Chondrocyte (in vitro differentiated cells): ENCODE data around the gene IFNL4. TPM values are rescaled to one million over a fixed set of nuclear protein-coding genes. Genes with fewer than 3 reads are reported as not detected.

ENCODE experiments used
- DNase-seq: peaks from one replicate; pipeline ENCODE4 v3.0.0; 2021; ENCODE audit warnings: mixed read lengths, low spot score
- H3K27ac Mint-ChIP-seq: one replicate; pipeline ENCODE4 v1.8.0; 2021; ENCODE audit warnings: mild to moderate bottlenecking, moderate library complexity, mixed read lengths; ENCODE audit not compliant: unreplicated experiment
- H3K27me3 Mint-ChIP-seq: 2 replicates; pipeline ENCODE4 v1.8.0; 2021; ENCODE audit warnings: low read depth, mixed read lengths
- H3K36me3 Mint-ChIP-seq: 2 replicates; pipeline ENCODE4 v1.8.0; 2021; ENCODE audit warnings: low read depth, mixed read lengths
- H3K4me1 Mint-ChIP-seq: 2 replicates; pipeline ENCODE4 v1.8.0; 2021; ENCODE audit warnings: low read depth, mild to moderate bottlenecking, mixed read lengths
- H3K4me3 Mint-ChIP-seq: one replicate; pipeline ENCODE4 v1.8.0; 2021; ENCODE audit warnings: mild to moderate bottlenecking, moderate library complexity, mixed read lengths; ENCODE audit not compliant: unreplicated experiment
- H3K9me3 Mint-ChIP-seq: 2 replicates; pipeline ENCODE4 v1.8.0; 2021; ENCODE audit warnings: low read depth, mixed read lengths
- CTCF ChIP-seq: fragments of 200-600 bp; sonication (generic); IDR thresholded peaks from 2 replicates; pipeline ENCODE4 v1.5.0; 2021; ENCODE audit warnings: antibody characterized with exemption, mild to moderate bottlenecking, moderate library complexity
- total RNA-seq: library from RNA; stranded (reverse); gene quantifications from 3 replicates; pipeline ENCODE4 v1.2.1, GENCODE V29; 2021

The IFNL4 gene
- total RNA-seq, 1 donor from 2014 or later: not detected

GRCh38 chr19:39238209-39238608, 10.4 kb downstream of the IFNL4 start:
- Mint-ChIP-seq H3K9me3 (no peaks in the 10 kb centered on the region), H3K27ac (no peak overlapping the region), H3K27me3 (peaks cover 41% of the 10 kb centered on the region), H3K36me3 (no peaks in the 10 kb centered on the region), H3K4me3 (no peak overlapping the region), H3K4me1 (peaks cover 4% of the 10 kb centered on the region)
- TF ChIP-seq CTCF: no peak
- peak; percentile 18 for DNase-seq

- no peak overlapping the region for H3K4me3 Mint-ChIP-seq
These were observed 11.2 kb downstream of the IFNL4 start for GRCh38 chr19:39237200-39238184.

GRCh38 chr19:39236527-39236926, 12.1 kb downstream of the IFNL4 start:
- Mint-ChIP-seq H3K27ac (no peak overlapping the region), H3K9me3 (no peaks in the 10 kb centered on the region), H3K27me3 (peaks cover 38% of the 10 kb centered on the region), H3K4me1 (peaks cover 4% of the 10 kb centered on the region), H3K36me3 (no peaks in the 10 kb centered on the region), H3K4me3 (no peak overlapping the region)
- peak; percentile 84 for DNase-seq
- TF ChIP-seq CTCF: no peak

More at GRCh38 chr19:39237200-39238184, 11.2 kb downstream of the IFNL4 start:
- Mint-ChIP-seq H3K9me3 (no peaks in the 10 kb centered on the region), H3K4me1 (peaks cover 4% of the 10 kb centered on the region), H3K27ac (no peak overlapping the region), H3K27me3 (peaks cover 40% of the 10 kb centered on the region), H3K36me3 (no peaks in the 10 kb centered on the region)
- TF ChIP-seq CTCF: no peak
- peak; percentile 68 for DNase-seq

GRCh38 chr19:39232708-39233107, 15.9 kb downstream of the IFNL4 start:
- no peak overlapping the region for H3K27ac Mint-ChIP-seq
- H3K27me3 Mint-ChIP-seq: peaks cover 28% of the 10 kb centered on the region
- H3K9me3 Mint-ChIP-seq: peaks cover 6% of the 10 kb centered on the region
- no peaks in the 10 kb centered on the region for H3K36me3 Mint-ChIP-seq
- no peak for TF ChIP-seq CTCF
- no peak overlapping the region for H3K4me3 Mint-ChIP-seq
- no peak for DNase-seq
- H3K4me1 Mint-ChIP-seq: peaks cover 3% of the 10 kb centered on the region

GRCh38 chr19:39230096-39230764, 18.4 kb downstream of the IFNL4 start:
- H3K27me3 Mint-ChIP-seq: peaks cover 32% of the 10 kb centered on the region
- H3K9me3 Mint-ChIP-seq: peaks cover 6% of the 10 kb centered on the region
- H3K4me3 Mint-ChIP-seq: no peak overlapping the region
- no peaks in the 10 kb centered on the region for H3K4me1 Mint-ChIP-seq
- TF ChIP-seq CTCF: no peak
- H3K36me3 Mint-ChIP-seq: no peaks in the 10 kb centered on the region
- no peak overlapping the region for H3K27ac Mint-ChIP-seq
- no peak for DNase-seq
